Loucy (cell line): ENCODE measurements around the gene SYNE3.
"Not testable (repeated sequence)": the region's sequence is repeated elsewhere in the genome, so short reads cannot be mapped to it uniquely, and the experiment has no call there.

Experiments used
- H2AFZ ChIP-seq: fragments of 200-600 bp; sonication (generic); 2 replicates; pipeline ENCODE4 v1.6.0; 2016; ENCODE audit warnings: antibody characterized with exemption, mild to moderate bottlenecking, low read length, moderate library complexity
- H3F3A ChIP-seq: fragments of 200-600 bp; 2 replicates; pipeline ENCODE4 v1.6.0; 2016; ENCODE audit warnings: antibody characterized with exemption, low read depth, mild to moderate bottlenecking
- H3K27me3 ChIP-seq: fragments of 200-600 bp; sonication (generic); 2 replicates; pipeline ENCODE4 v1.6.1; 2014; ENCODE audit warnings: low read length, mild to moderate bottlenecking; ENCODE audit not compliant: insufficient read depth, poor library complexity, severe bottlenecking
- H3K36me3 ChIP-seq: fragments of 200-600 bp; sonication (generic); 2 replicates; pipeline ENCODE4 v1.6.1; 2016; ENCODE audit warnings: low read length; ENCODE audit not compliant: insufficient read depth
- H3K4me1 ChIP-seq: fragments of 200-600 bp; sonication (generic); 2 replicates; pipeline ENCODE4 v1.5.1; 2014; ENCODE audit warnings: low read length, mild to moderate bottlenecking; ENCODE audit not compliant: insufficient read depth, poor library complexity, severe bottlenecking
- H3K4me2 ChIP-seq: fragments of 200-600 bp; sonication (generic); 2 replicates; pipeline ENCODE4 v1.6.0; 2014; ENCODE audit warnings: antibody characterized with exemption, low read length, low read depth, mild to moderate bottlenecking; ENCODE audit not compliant: poor library complexity, severe bottlenecking
- H3K4me3 ChIP-seq: fragments of 200-600 bp; sonication (generic); 2 replicates; pipeline ENCODE4 v1.5.1; 2014; ENCODE audit warnings: low read length, mild to moderate bottlenecking, mixed read lengths; ENCODE audit not compliant: poor library complexity, severe bottlenecking
- H3K79me2 ChIP-seq: fragments of 200-600 bp; sonication (generic); 2 replicates; pipeline ENCODE4 v1.6.1; 2014; ENCODE audit warnings: low read length; ENCODE audit not compliant: insufficient read depth
- H3K9ac ChIP-seq: fragments of 200-600 bp; sonication (generic); 2 replicates; pipeline ENCODE4 v1.6.0; 2014; ENCODE audit warnings: mild to moderate bottlenecking, low read depth, low read length, moderate library complexity; ENCODE audit not compliant: poor library complexity, severe bottlenecking
- H3K9me2 ChIP-seq: fragments of 200-600 bp; sonication (generic); replicated peaks from 2 replicates; pipeline ENCODE4 v1.6.1; 2016; ENCODE audit warnings: low read depth, low read length, mixed read lengths
- H3K9me3 ChIP-seq: fragments of 200-600 bp; sonication (generic); 2 replicates; pipeline ENCODE4 v1.6.1; 2014; ENCODE audit warnings: mild to moderate bottlenecking, antibody characterized with exemption, low read length, low read depth; ENCODE audit not compliant: insufficient read depth
- H4K20me1 ChIP-seq: fragments of 200-600 bp; sonication (generic); 2 replicates; pipeline ENCODE4 v1.6.0; 2014; ENCODE audit warnings: antibody characterized with exemption, low read length, mild to moderate bottlenecking; ENCODE audit not compliant: insufficient read depth, poor library complexity, severe bottlenecking
- CTCF ChIP-seq: fragments of 200-600 bp; sonication (generic); conservative IDR thresholded peaks from 2 replicates; pipeline ENCODE4 v1.5.1; 2014; ENCODE audit warnings: mild to moderate bottlenecking, antibody characterized with exemption, low read length
- EZH2phosphoT487 ChIP-seq: fragments of 200-600 bp; IDR thresholded peaks from 2 replicates; pipeline ENCODE4 v1.6.1; 2018; ENCODE audit warnings: antibody characterized with exemption, mild to moderate bottlenecking, moderate library complexity, borderline replicate concordance

SYNE3 gene

GRCh38 chr14:95510804-95511203, 5.6 kb downstream of the SYNE3 start:
- no peak overlapping the region for H3K4me3 ChIP-seq
- H3K4me2 ChIP-seq = no peak overlapping the region
- no peaks in the 10 kb centered on the region for H4K20me1 ChIP-seq
- H3K27me3 ChIP-seq = no peaks in the 10 kb centered on the region
- no peak overlapping the region for H3K9ac ChIP-seq
- H2AFZ ChIP-seq = no peak overlapping the region
- no peaks in the 10 kb centered on the region for H3K9me3 ChIP-seq
- no peaks in the 10 kb centered on the region for H3F3A ChIP-seq
- no peaks in the 10 kb centered on the region for H3K36me3 ChIP-seq
- H3K9me2 ChIP-seq = no peaks in the 10 kb centered on the region
- TF ChIP-seq CTCF = no peak
- TF ChIP-seq EZH2phosphoT487 = no peak
- peaks cover 25% of the 10 kb centered on the region for H3K4me1 ChIP-seq
- H3K79me2 ChIP-seq = no peaks in the 10 kb centered on the region

- not testable (repeated sequence) for H4K20me1 ChIP-seq, H3K4me2 ChIP-seq, H3K9me2 ChIP-seq, H3F3A ChIP-seq, H3K36me3 ChIP-seq, H3K79me2 ChIP-seq, H3K27me3 ChIP-seq, H3K4me3 ChIP-seq, H3K9me3 ChIP-seq, H3K9ac ChIP-seq
- peak overlapping the region; percentile 60; the same call in 1 of the 2 replicates for H2AFZ ChIP-seq
- H3K4me1 ChIP-seq = peaks cover 22% of the 10 kb centered on the region
Observed at GRCh38 chr14:95510344-95510743, 6.1 kb downstream of the SYNE3 start.

GRCh38 chr14:95509495-95509894, 7.0 kb downstream of the SYNE3 start:
- Histone ChIP-seq H3K9me2 (no peaks in the 10 kb centered on the region), H3K4me1 (peaks cover 16% of the 10 kb centered on the region)

More at GRCh38 chr14:95509495-95509894, 7.0 kb downstream of the SYNE3 start:
- H3K9ac ChIP-seq = no peak overlapping the region
- H3K4me2 ChIP-seq = no peak overlapping the region
- H3K36me3 ChIP-seq = no peaks in the 10 kb centered on the region
- H2AFZ ChIP-seq = no peak overlapping the region
- H4K20me1 ChIP-seq = no peaks in the 10 kb centered on the region
- H3K4me3 ChIP-seq = no peak overlapping the region
- H3K79me2 ChIP-seq = no peaks in the 10 kb centered on the region
- H3F3A ChIP-seq = no peaks in the 10 kb centered on the region
- H3K27me3 ChIP-seq = no peaks in the 10 kb centered on the region
- H3K9me3 ChIP-seq = no peaks in the 10 kb centered on the region
- TF ChIP-seq CTCF = no peak
- no peak for TF ChIP-seq EZH2phosphoT487
